Spleen (tissue), 11 donors: ENCODE measurements around the gene MRPS16. TPM values are rescaled to one million over a fixed set of nuclear protein-coding genes. Genes with fewer than 3 reads are reported as not detected.

Experiments
- DNase-seq: peaks from one replicate; pipeline ENCODE4 v3.0.0-alpha.2; 2020
- H3K27ac ChIP-seq, 8 donors: fragments of 200-600 bp; sonication (generic) in 7 of 8; 1 replicate in 4 of 8; 2 replicates in 4 of 8; pipeline versions ENCODE4 v1.5.0 to v1.8.0; 2016 to 2021; ENCODE audit warnings: inconsistent platforms in 4 of 8, mild to moderate bottlenecking in 4 of 8, moderate library complexity in 1 of 8
- H3K27me3 ChIP-seq, 7 donors: fragments of 200-600 bp; sonication (generic) in 6 of 7; replicated peaks in 1 of 7; 1 replicate in 4 of 7; 2 replicates in 3 of 7; pipeline versions ENCODE4 v1.5.0 to v1.8.0; 2016 to 2021; ENCODE audit warnings: inconsistent platforms in 3 of 7, mild to moderate bottlenecking in 1 of 7
- H3K36me3 ChIP-seq, 6 donors: fragments of 200-600 bp; sonication (generic) in 5 of 6; 1 replicate in 4 of 6; 2 replicates in 2 of 6; pipeline versions ENCODE4 v1.5.0 to v1.8.0; 2016 to 2021; ENCODE audit warnings: inconsistent platforms in 2 of 6
- H3K4me1 ChIP-seq, 6 donors: fragments of 200-600 bp; sonication (generic) in 5 of 6; 1 replicate in 3 of 6; 2 replicates in 3 of 6; pipeline versions ENCODE4 v1.5.0 to v1.8.0; 2016 to 2021; ENCODE audit warnings: inconsistent platforms in 3 of 6
- H3K4me3 ChIP-seq, 8 donors: fragments of 200-600 bp; sonication (generic) in 7 of 8; 1 replicate in 4 of 8; 2 replicates in 4 of 8; pipeline versions ENCODE4 v1.5.0 to v1.8.0; 2016 to 2021; ENCODE audit warnings: inconsistent platforms in 4 of 8, mild to moderate bottlenecking in 4 of 8, moderate library complexity in 2 of 8
- H3K9me3 ChIP-seq, 8 donors: fragments of 200-600 bp; sonication (generic) in 7 of 8; 1 replicate in 4 of 8; 2 replicates in 4 of 8; pipeline versions ENCODE4 v1.5.0 to v1.8.0; 2016 to 2021; ENCODE audit warnings: inconsistent platforms in 4 of 8
- CTCF ChIP-seq, 11 experiments: fragments of 200-600 bp in 7 of 11; fragments of 450-650 bp in 4 of 11; sonication (generic) in 4 of 11; IDR thresholded peaks in 8 of 11; conservative IDR thresholded peaks in 3 of 11; 1 replicate in 7 of 11; 2 replicates in 4 of 11; pipeline versions ENCODE4 v1.4.0 to v1.8.0; 2016 to 2021; ENCODE audit warnings: antibody characterized with exemption in 11 of 11, inconsistent platforms in 4 of 11, mild to moderate bottlenecking in 1 of 11
- POLR2A ChIP-seq, 3 donors: fragments of 450-650 bp; IDR thresholded peaks; one replicate each; pipeline ENCODE4 v1.5.1; 2017; ENCODE audit warnings: antibody characterized with exemption in 3 of 3, mild to moderate bottlenecking in 1 of 3
- POLR2AphosphoS5 ChIP-seq, 3 donors: sonication (generic); formaldehyde crosslinking; IDR thresholded peaks; one replicate each; pipeline ENCODE4 v1.5.1; 2017; ENCODE audit warnings: antibody characterized with exemption in 3 of 3
- WGBS, 5 donors: extraction: QIAGEN DNeasy Blood & Tissue Kit in 3 of 5; methylation state at CpG; one replicate each; pipeline versions ENCODE4 v1.1.5 to v1.1.7; 2013 to 2018; 5-methylcytosine and 5-hydroxymethylcytosine counted together
- intact Hi-C: fragments of 100-400 bp; cut with DNase I; formaldehyde crosslinking; loops from one replicate; pipeline ENCODE4 v1.15.0; 2023; ENCODE audit warnings: low total_unique reads
- polyA plus RNA-seq, 3 donors: library from polyadenylated mRNA; stranded (reverse); fragments of 200-250 nt; gene quantifications; one replicate each; pipeline ENCODE4 v1.2.1, GENCODE V29; 2013
- total RNA-seq, 7 donors: library from RNA; depleted of rRNA in 3 of 7; stranded (reverse); fragments of >200 nt in 3 of 7; fragmentation: NEBNext Ultra II Directional in 4 of 7; extraction: Animal tissue kit (Norgen Biotek cat#: 25700) in 4 of 7; gene quantifications; one replicate each; pipeline versions ENCODE4 v1.1.0 to v1.2.1, GENCODE V29; 2016 to 2021
- donor health status: healthy with polysubstance abuse.
- donor health status: DM: no; HTN: no; CAD: no; lungs with moderate emphysema.
- donor health status: DM: no; HTN: no; CAD: no.
- donor health status: Bipolar disorder and iron deficiency.
- donor health status: healthy.
- donor health status: DM: no; HTN: no; CAD: no.
- donor health status: DM: yes; HTN: yes; CAD: no.

Gene MRPS16
- total and polyA plus RNA-seq, 10 donors, result 33.2 to 74.6 (median 58.2) TPM

GRCh38 chr10:73217628-73218027 is 34.8 kb downstream of the MRPS16 start:
- Histone ChIP-seq H3K4me1 (no peaks in the 10 kb centered on the region), H3K27ac (no peak overlapping the region), H3K9me3 (no peaks in the 10 kb centered on the region), H3K27me3 (no peaks in the 10 kb centered on the region), H3K4me3 (no peak overlapping the region), H3K36me3 (peaks cover 0 to 54% (median 22%) of the 10 kb centered on the region in 6 donors)
- intact Hi-C loops, result no loop called here
- no peak for TF ChIP-seq CTCF (IDR thresholded peaks at IDR 0.05 in 8 of 11, conservative IDR thresholded peaks at IDR 0.05 in 3 of 11)
- TF ChIP-seq POLR2A (IDR thresholded peaks at IDR 0.05), result no peak
- DNase-seq, result no peak
- 81 to 85% (median 85%) methylated on average over 2 of the region's 2 CpGs for WGBS, 5 donors

GRCh38 chr10:73215749-73216148 is 36.7 kb downstream of the MRPS16 start:
- no peaks in the 10 kb centered on the region for H3K4me1 ChIP-seq
- no peak for DNase-seq
- intact Hi-C loops, result no loop called here
- H3K9me3 ChIP-seq, result no peaks in the 10 kb centered on the region
- H3K4me3 ChIP-seq, result no peak overlapping the region
- H3K36me3 ChIP-seq, result peaks cover 0 to 73% (median 26%) of the 10 kb centered on the region in 6 donors
- WGBS, 5 donors, result 94 to 100% (median 97%) methylated on average over 1 of the region's 1 CpG
- no peak overlapping the region for H3K27ac ChIP-seq
- TF ChIP-seq POLR2AphosphoS5 (IDR thresholded peaks at IDR 0.05) (no peak), CTCF (IDR thresholded peaks at IDR 0.05 in 8 of 11, conservative IDR thresholded peaks at IDR 0.05 in 3 of 11) (no peak), POLR2A (IDR thresholded peaks at IDR 0.05) (no peak)
- H3K27me3 ChIP-seq, result no peaks in the 10 kb centered on the region

- peaks cover 0 to 75% (median 19%) of the 10 kb centered on the region in 6 donors for H3K36me3 ChIP-seq
- H3K27ac ChIP-seq, result no peak overlapping the region
- TF ChIP-seq POLR2AphosphoS5 (IDR thresholded peaks at IDR 0.05), result no peak
- TF ChIP-seq CTCF (IDR thresholded peaks at IDR 0.05 in 8 of 11, conservative IDR thresholded peaks at IDR 0.05 in 3 of 11), result no peak
- TF ChIP-seq POLR2A (IDR thresholded peaks at IDR 0.05), result no peak
- H3K27me3 ChIP-seq, result no peaks in the 10 kb centered on the region
- H3K9me3 ChIP-seq, result peaks cover 0 to 3% (median 0%) of the 10 kb centered on the region in 8 donors
- 83 to 93% (median 84%) methylated on average over 4 of the region's 4 CpGs for WGBS, 5 donors
- intact Hi-C loops, result no loop called here
- H3K4me3 ChIP-seq, result no peak overlapping the region
- H3K4me1 ChIP-seq, result no peaks in the 10 kb centered on the region
- DNase-seq, result no peak
Observed at GRCh38 chr10:73211106-73211811, 41.2 kb downstream of the MRPS16 start.

- no peak overlapping the region for H3K4me3 ChIP-seq
- no peak for DNase-seq
- 94 to 96% (median 96%) methylated on average over 3 of the region's 3 CpGs for WGBS, 5 donors
- H3K4me1 ChIP-seq, result no peaks in the 10 kb centered on the region
- H3K27ac ChIP-seq, result no peak overlapping the region
- TF ChIP-seq POLR2AphosphoS5 (IDR thresholded peaks at IDR 0.05), result no peak
- no peak for TF ChIP-seq POLR2A (IDR thresholded peaks at IDR 0.05)
- no peak for TF ChIP-seq CTCF (IDR thresholded peaks at IDR 0.05 in 8 of 11, conservative IDR thresholded peaks at IDR 0.05 in 3 of 11)
- peaks cover 0 to 71% (median 16%) of the 10 kb centered on the region in 6 donors for H3K36me3 ChIP-seq
- peaks cover 0 to 4% (median 0%) of the 10 kb centered on the region in 8 donors for H3K9me3 ChIP-seq
- no peaks in the 10 kb centered on the region for H3K27me3 ChIP-seq
- intact Hi-C loops, result no loop called here
Observed at GRCh38 chr10:73210395-73211105, 41.9 kb downstream of the MRPS16 start.
